Fibroblast of skin of scalp (primary cell): ENCODE results near the gene EPS8L1.
"Not testable (repeated sequence)": the region's sequence is repeated elsewhere in the genome, so short reads cannot be mapped to it uniquely, and the experiment has no call there.

ENCODE experiments used
- DNase-seq: peaks from one replicate; pipeline ENCODE4 v3.0.0-alpha.2; 2013

The EPS8L1 gene

GRCh38 chr19:55096061-55096701, 20.5 kb downstream of the EPS8L1 start:
- DNase-seq, result no peak

- no peak for DNase-seq
Observed at GRCh38 chr19:55097864-55098715, 22.4 kb downstream of the EPS8L1 start.

GRCh38 chr19:55098716-55099556, 23.3 kb downstream of the EPS8L1 start:
- no peak for DNase-seq

- no peak for DNase-seq
Observed at GRCh38 chr19:55099557-55100506, 24.2 kb downstream of the EPS8L1 start.

GRCh38 chr19:55101261-55101660, 25.6 kb downstream of the EPS8L1 start:
- no peak for DNase-seq

GRCh38 chr19:55103190-55103589, 27.5 kb downstream of the EPS8L1 start:
- no peak for DNase-seq

GRCh38 chr19:55105237-55105636, 29.6 kb downstream of the EPS8L1 start:
- no peak for DNase-seq

- DNase-seq, result no peak
Observed at GRCh38 chr19:55106591-55106990, 30.9 kb downstream of the EPS8L1 start.

- DNase-seq, result not testable (repeated sequence)
Observed at GRCh38 chr19:55107252-55107651, 31.6 kb downstream of the EPS8L1 start.

GRCh38 chr19:55109527-55110291, 34.0 kb downstream of the EPS8L1 start:
- DNase-seq, result peak; percentile 44

- no peak for DNase-seq
Observed at GRCh38 chr19:55111238-55111831, 35.7 kb downstream of the EPS8L1 start.

- no peak for DNase-seq
Observed at GRCh38 chr19:55112246-55112776, 36.6 kb downstream of the EPS8L1 start.

- no peak for DNase-seq
Observed at GRCh38 chr19:55112777-55113569, 37.3 kb downstream of the EPS8L1 start.

- peak; percentile 82 for DNase-seq
Observed at GRCh38 chr19:55113570-55114039, 37.9 kb downstream of the EPS8L1 start.

- DNase-seq, result no peak
Observed at GRCh38 chr19:55114566-55115145, 39.0 kb downstream of the EPS8L1 start.

- no peak for DNase-seq
Observed at GRCh38 chr19:55115446-55116065, 39.9 kb downstream of the EPS8L1 start.

- DNase-seq, result peak; percentile 60
Observed at GRCh38 chr19:55116232-55116858, 40.7 kb downstream of the EPS8L1 start.
